IPS DF 6.9 (cell line): ENCODE data around the gene ENTHD1.

Experiments used
- DNase-seq: peaks from one replicate; pipeline ENCODE4 v3.0.0-alpha.2; 2013; ENCODE audit warnings: low read depth, low spot score
- H3K27ac ChIP-seq: one replicate; pipeline ENCODE4 v1.5.1; 2013; ENCODE audit warnings: low read length, control low read depth
- H3K27me3 ChIP-seq: 2 replicates; pipeline ENCODE4 v1.6.1; 2013; ENCODE audit warnings: mild to moderate bottlenecking, low read length; ENCODE audit not compliant: control insufficient read depth, insufficient read depth
- H3K36me3 ChIP-seq: 2 replicates; pipeline ENCODE4 v1.6.1; 2013; ENCODE audit warnings: low read length; ENCODE audit not compliant: control insufficient read depth, insufficient read depth
- H3K4me1 ChIP-seq: 2 replicates; pipeline ENCODE4 v1.6.1; 2013; ENCODE audit warnings: low read length; ENCODE audit not compliant: control insufficient read depth, insufficient read depth
- H3K4me3 ChIP-seq: 2 replicates; pipeline ENCODE4 v1.5.1; 2013; ENCODE audit warnings: mild to moderate bottlenecking, low read length
- H3K9me3 ChIP-seq: 2 replicates; pipeline ENCODE4 v1.6.1; 2013; ENCODE audit warnings: low read length, inconsistent platforms; ENCODE audit not compliant: control insufficient read depth, insufficient read depth
- WGBS: extraction: QIAGEN DNeasy Blood & Tissue Kit; methylation state at CpG from one replicate; pipeline ENCODE4 v1.1.7; 2013; ENCODE audit warnings: mixed read lengths, missing lambda C conversion rate; ENCODE audit not compliant: insufficient read length, insufficient coverage; 5-methylcytosine and 5-hydroxymethylcytosine counted together

The ENTHD1 gene

DNA sequence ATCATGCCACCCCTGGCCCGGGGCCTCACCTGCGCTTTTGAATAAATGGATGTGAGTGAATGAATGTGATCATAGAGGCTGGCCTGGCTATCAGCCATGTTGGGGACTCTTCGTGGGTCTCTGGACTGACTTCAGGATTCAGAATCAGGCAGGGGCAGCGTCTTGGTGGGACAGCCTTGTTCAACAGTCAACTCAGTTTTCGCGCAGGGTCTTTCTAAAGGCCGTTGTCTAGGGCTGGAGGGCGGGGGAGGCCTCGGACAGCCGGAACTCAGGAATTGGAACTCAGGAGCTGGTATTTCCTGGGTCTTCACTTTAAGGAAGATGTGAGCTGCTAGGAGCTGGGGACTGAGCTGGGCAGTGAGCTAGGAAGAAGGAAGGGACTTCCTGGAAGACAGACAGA lies 177.0 kb downstream of the ENTHD1 start:
- Histone ChIP-seq H3K27ac (no peak overlapping the region), H3K27me3 (no peaks in the 10 kb centered on the region), H3K9me3 (no peaks in the 10 kb centered on the region), H3K4me3 (no peak overlapping the region), H3K4me1 (peaks cover 3% of the 10 kb centered on the region; the same call in 1 of the 2 replicates), H3K36me3 (no peaks in the 10 kb centered on the region)
- no CpG with 5 or more reads among the region's 10 CpGs for WGBS
- DNase-seq: no peak

DNA sequence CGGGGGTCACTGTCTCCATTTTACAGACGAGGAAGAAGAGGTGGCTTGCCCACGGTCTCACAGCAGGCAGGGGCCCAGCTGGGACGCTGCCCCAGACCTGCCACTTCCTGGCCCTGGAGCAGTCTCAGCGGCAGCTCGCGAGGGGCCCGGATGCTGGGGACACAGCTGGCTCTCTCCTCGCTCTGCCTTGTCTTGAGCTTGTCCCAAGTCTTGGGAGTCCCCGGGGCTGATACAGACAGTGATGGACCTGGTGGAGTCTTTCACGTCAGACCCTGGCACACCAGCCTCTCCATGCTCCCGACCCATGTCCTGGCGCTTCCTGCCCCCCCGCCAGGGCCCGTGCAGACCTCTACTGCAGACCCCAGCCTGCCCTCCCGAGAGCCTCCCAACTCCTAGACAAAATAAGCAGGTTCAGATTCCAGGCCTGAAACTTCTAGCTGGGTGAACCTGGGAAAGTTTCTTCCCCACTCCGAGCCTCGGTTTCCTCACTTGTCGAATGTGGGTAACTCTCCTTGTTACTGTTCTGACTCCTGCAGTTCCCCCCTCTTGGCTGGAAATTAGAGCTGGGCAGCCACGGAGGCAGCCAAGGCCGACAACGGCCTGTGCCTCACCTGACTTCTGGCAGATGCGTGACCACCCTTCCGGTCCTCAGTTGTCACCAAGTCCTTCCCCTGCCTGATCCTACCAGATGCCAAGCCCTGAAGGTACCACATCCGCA lies 177.6 kb downstream of the ENTHD1 start:
- DNase-seq: no peak
- no CpG with 5 or more reads among the region's 25 CpGs for WGBS
- Histone ChIP-seq H3K27me3 (no peaks in the 10 kb centered on the region), H3K9me3 (no peaks in the 10 kb centered on the region), H3K4me1 (peaks cover 3% of the 10 kb centered on the region; the same call in 1 of the 2 replicates), H3K4me3 (no peak overlapping the region), H3K36me3 (no peaks in the 10 kb centered on the region), H3K27ac (no peak overlapping the region)

DNA sequence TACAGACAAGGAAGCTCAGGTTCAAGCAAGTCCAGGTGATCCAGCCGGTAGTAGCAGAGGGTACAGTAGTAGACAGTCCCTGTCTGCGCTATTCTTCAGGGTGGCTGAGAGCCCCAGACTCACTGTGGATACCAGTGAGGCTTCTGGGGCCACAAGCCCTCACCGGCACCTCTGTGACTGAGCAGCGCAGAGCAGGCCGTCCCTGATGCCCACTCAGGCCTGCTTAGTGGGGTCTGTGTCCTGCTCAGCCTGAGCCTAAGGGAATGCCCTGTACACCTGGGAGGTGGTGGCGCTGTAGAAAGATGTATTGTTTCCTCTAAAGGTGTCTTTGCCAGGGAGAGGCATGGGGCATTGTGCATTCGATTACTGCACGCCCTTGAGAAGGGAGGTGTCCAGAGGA lies 179.2 kb downstream of the ENTHD1 start:
- H3K4me3 ChIP-seq: no peak overlapping the region
- WGBS: no CpG with 5 or more reads among the region's 8 CpGs
- H3K9me3 ChIP-seq: no peaks in the 10 kb centered on the region
- H3K36me3 ChIP-seq: no peaks in the 10 kb centered on the region
- no peak overlapping the region for H3K27ac ChIP-seq
- peaks cover 3% of the 10 kb centered on the region; the same call in 1 of the 2 replicates for H3K4me1 ChIP-seq
- DNase-seq: no peak
- no peaks in the 10 kb centered on the region for H3K27me3 ChIP-seq

DNA sequence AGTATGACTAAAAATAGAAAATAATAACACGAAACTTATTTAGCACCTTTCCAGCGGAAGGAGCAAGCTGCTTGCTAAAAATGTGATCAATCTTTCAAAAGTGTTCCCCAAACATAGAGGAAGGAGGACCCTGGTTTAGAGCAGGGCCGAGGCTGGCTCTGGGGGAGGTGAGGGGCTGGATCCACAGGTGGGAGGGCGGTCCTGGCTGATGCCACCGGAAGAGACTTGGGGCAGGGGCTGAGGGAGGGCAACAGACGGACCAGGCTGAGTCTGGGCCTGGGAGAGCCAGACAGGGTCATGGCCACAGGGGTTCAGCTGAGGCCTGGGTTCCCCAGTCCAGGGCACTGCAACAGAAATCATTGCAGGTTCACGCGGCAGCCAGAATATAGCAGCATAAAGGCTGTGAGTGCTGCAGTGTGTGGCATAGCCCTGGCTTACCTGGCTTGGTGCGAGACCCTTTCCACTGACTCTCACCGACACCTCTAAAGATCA lies 179.7 kb downstream of the ENTHD1 start:
- H3K4me3 ChIP-seq: no peak overlapping the region
- peaks cover 3% of the 10 kb centered on the region; the same call in 1 of the 2 replicates for H3K4me1 ChIP-seq
- no CpG with 5 or more reads among the region's 10 CpGs for WGBS
- H3K27me3 ChIP-seq: no peaks in the 10 kb centered on the region
- no peak overlapping the region for H3K27ac ChIP-seq
- no peaks in the 10 kb centered on the region for H3K9me3 ChIP-seq
- H3K36me3 ChIP-seq: no peaks in the 10 kb centered on the region
- DNase-seq: no peak

DNA sequence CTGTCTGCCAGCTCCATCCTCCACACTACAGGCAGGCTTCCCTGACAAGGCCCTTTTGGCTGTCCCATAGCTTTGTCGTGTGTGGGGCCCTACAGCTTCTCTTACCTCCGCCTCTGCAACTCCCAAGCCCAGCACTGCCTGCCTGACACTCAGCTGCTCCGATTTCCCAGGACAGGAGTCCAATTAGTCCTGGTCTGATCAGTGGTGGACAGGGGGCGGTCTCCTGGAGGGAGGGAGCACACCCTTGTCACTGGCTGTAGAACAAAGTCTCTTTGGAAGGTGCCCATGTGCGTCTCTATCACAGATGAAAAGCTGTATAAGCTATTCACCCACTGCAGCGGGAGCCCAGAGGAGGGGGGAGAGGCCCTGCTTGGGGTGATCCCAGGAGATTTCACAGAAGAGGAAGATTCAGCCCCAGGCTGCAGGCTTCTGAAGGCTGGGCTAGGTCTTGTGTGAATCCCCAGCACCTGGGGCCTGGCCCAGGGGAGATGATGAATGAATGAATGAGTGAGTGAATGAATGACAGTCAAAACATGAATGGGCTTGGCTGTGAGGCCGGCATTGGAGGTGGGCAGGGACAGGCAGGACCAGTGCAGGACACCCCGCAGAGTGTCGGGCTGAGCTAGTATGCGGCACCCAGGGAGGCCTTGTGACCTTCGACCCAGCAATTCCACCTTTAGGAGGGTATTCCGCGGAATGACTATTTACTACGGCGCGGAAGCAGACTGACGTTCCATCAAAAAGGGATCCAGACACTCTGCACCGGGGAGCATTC lies 180.6 kb downstream of the ENTHD1 start:
- Histone ChIP-seq H3K4me3 (no peak overlapping the region), H3K27ac (no peak overlapping the region), H3K9me3 (no peaks in the 10 kb centered on the region), H3K4me1 (peaks cover 3% of the 10 kb centered on the region; the same call in 1 of the 2 replicates), H3K27me3 (no peaks in the 10 kb centered on the region), H3K36me3 (no peaks in the 10 kb centered on the region)
- DNase-seq: no peak
- WGBS: no CpG with 5 or more reads among the region's 18 CpGs

DNA sequence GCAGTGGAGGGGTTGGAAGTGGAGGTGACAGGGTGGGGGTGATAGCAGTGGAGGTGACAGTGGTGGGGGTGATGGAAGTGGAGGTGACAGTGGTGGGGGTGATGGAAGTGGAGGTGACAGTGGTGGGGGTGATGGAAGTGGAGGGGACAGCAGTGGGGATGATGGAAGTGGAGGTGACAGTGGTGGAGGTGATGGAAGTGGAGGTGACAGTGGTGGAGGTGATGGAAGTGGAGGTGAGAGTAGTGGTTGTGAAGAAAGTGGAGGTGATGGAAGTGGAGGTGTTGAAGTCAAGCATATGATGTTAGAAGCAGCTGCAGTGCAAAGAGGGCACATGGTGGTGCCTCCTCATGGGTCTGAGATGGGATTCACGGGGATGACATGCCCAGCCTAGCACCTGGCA lies 181.5 kb downstream of the ENTHD1 start:
- no peak overlapping the region for H3K4me3 ChIP-seq
- no CpG with 5 or more reads among the region's 1 CpG for WGBS
- no peak for DNase-seq
- no peaks in the 10 kb centered on the region for H3K36me3 ChIP-seq
- no peaks in the 10 kb centered on the region for H3K9me3 ChIP-seq
- no peak overlapping the region for H3K27ac ChIP-seq
- H3K4me1 ChIP-seq: peaks cover 3% of the 10 kb centered on the region; the same call in 1 of the 2 replicates
- H3K27me3 ChIP-seq: no peaks in the 10 kb centered on the region

DNA sequence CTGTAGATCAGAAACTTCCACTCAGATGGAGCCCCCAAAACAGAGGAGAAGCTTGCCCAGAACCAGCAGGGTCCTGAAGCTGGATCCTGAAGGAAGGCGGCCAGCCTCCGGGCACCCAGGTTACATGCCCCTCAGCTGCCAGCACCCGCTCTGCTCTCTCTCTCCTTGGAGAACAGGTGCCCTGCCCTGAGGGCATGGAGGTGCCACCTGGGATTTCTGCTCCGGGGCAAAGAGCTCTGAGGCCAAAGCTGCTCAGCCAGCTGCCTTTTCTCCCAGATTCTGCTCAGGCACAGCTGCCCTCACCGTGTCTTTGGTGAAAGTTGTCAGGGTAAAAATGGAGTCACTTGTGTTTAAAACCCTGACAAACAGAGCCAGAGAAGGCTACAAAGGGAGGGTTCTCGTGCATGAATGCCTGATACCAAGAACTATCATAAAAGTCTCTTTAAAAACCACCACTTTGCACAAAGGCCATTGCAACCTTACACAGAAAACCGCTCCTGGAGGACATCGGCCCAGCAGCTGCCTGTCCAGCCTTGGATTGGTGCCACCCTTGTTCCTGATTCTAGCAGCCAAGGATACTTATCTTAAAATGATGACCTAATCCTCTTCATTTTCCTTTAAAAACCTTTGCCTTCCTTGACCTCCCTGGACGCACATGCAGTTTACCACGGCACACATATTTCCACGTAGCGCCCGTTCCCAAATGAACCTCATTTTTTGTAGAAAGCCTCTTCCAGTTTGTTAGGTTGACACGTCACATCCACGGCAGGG lies 183.0 kb downstream of the ENTHD1 start:
- Histone ChIP-seq H3K27me3 (no peaks in the 10 kb centered on the region), H3K36me3 (no peaks in the 10 kb centered on the region)
- no CpG with 5 or more reads among the region's 15 CpGs for WGBS

DNA sequence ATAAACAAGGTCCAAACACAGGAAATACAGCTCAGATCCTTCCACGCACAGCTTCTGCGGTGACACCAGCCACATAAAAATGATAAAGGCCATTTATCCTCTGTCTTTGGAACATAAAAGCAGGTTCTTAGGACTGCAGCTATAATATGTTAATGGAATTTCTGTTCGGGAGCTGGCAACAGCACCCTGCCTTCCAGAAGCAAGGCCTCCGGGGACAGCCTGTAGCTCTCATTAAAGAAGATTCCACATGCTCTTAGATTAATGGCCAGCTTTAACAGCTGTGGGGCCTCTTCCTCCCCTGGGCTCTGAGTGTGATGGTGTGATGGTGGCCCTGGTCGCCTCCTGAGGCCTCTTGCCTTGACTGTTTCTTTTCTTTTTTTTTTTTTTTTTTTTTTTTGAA lies 185.7 kb downstream of the ENTHD1 start:
- Histone ChIP-seq H3K27ac (no peak overlapping the region), H3K9me3 (no peaks in the 10 kb centered on the region), H3K4me1 (peaks cover 2% of the 10 kb centered on the region; the same call in 1 of the 2 replicates), H3K4me3 (no peak overlapping the region), H3K36me3 (no peaks in the 10 kb centered on the region), H3K27me3 (no peaks in the 10 kb centered on the region)
- WGBS: no CpG with 5 or more reads among the region's 5 CpGs
- no peak for DNase-seq

More for the DNA sequence above, 183.0 kb downstream of the ENTHD1 start:
- H3K4me1 ChIP-seq: peaks cover 5% of the 10 kb centered on the region
- no peak for DNase-seq
- H3K9me3 ChIP-seq: no peaks in the 10 kb centered on the region
- H3K4me3 ChIP-seq: no peak overlapping the region
- no peak overlapping the region for H3K27ac ChIP-seq

DNA sequence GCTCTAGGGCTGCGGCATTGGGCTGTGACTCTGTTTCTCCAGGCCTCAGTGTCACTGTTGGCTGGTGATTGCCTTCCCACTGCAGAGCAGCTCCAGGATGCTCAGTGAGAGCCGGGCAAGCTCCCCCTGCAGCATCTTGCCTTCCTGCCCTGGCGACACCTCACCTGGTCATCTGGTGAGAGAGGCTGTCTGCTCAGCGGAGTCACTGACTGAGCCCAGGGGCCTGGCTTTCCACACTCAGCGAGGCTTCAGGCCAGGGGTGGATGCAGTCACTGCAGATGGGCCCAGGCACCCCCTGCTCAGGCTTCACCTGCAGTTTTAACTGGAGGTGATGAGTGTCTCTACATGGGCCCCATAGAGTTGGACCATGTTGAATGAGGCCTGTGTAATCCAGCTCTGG lies 186.2 kb downstream of the ENTHD1 start:
- no peak overlapping the region for H3K4me3 ChIP-seq
- no peak overlapping the region for H3K27ac ChIP-seq
- no CpG with 5 or more reads among the region's 5 CpGs for WGBS
- no peaks in the 10 kb centered on the region for H3K27me3 ChIP-seq
- no peak for DNase-seq
- no peaks in the 10 kb centered on the region for H3K9me3 ChIP-seq
- peaks cover 2% of the 10 kb centered on the region; the same call in 1 of the 2 replicates for H3K4me1 ChIP-seq
- no peaks in the 10 kb centered on the region for H3K36me3 ChIP-seq
